Fibroblast of skin of left biceps (primary cell): ENCODE results near the gene CD58.

ENCODE experiments used
- DNase-seq, 2 experiments: peaks; one replicate each; pipeline ENCODE4 v3.0.0-alpha.2; 2013; ENCODE audit warnings: low read depth in 2 of 2

Gene CD58

DNA sequence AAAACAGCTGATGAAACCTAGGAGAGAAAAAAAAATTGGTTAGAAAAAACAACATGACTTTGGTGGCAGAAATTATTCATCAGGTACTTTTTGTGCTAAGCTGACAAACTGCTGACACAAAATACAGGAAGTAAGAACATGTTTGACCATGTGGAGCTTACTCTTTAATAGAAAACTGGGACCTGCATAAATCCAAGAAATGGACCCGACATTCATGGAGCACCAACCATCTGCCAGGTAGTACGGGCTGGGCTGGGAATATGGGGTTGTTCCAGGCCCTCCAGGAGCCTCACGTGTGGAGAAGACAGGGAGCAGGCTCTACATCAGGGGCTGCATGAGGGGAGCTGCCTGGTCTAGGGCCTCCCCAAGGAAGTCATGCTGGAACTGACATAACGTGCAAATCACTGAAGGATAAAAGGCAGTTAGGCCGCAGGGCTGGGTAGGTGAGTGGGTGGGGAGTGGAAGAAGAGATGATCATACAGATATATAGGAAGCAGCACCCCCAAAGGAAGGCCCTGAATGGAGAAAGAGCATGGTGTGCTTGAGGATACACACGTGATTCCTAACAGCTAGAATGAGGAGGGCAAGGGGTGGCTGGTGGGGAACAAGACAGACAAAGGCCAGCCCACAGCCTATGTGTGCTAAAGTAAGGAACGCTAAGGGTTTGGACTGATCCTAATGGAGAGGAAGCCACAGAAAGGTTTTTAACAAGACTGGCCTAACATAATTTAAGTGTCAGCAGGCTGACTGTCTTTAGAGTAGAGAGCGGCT is 26.1 kb downstream of the CD58 start:
- DNase-seq: no peak

GRCh38 chr1:116540088-116540487 is 30.7 kb downstream of the CD58 start:
- no peak for DNase-seq

GRCh38 chr1:116538544-116538943 is 32.3 kb downstream of the CD58 start:
- DNase-seq: no peak

DNA sequence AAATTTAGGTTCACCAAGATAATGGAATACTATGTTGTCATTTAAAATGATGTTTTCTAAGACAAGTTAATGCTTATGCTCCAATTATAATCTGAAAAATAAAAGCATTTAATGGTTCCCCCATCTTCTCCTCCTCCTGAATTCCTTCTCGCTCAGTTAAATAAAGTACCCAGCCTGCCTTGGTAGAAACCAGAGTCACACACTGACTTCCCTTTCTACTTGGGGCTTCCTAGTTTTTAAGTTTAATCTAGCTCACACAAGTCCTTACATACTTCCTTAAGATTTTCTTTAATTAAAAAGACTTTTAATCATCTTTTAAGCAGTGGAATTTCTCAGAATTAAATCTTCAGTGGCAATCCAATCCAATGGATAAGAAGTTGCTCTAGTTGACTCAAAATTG is 32.9 kb downstream of the CD58 start:
- no peak for DNase-seq

DNA sequence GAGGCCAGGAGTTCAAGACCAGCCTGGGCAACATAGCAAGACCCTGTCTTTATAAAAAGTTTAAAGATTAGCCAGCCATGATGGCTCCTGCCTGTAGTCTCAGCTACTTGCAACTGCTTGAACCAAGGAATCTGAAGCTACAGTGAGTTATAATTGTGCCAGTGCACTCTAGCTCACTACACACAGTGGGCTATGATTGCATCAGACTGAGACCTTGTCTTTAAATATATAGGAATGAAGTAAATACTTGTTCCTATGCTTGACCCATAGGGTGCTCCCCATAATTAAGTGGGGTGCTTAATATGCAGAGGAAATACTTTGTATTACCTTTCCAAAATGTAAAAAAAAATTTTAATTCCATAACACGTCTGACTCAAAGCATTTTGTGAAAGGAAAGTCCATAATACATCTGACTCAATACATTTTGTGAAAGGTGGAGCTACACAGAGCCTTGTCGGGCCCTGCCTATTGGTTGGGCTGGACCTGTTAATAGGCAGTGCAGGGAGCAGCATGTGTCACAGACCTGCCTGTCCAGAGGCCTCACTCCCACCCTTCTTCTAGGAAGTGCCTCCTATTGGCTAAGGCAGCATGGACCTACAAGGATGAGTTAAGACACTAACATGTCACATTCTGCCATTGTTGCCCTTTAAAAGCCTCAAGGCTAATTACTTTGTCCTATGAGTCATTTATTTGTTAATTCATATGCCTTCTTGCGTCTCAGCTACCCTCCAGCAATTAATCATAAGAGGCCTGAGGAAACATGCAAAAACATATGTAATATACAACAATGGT is 33.6 kb downstream of the CD58 start:
- DNase-seq: no peak

- no peak for DNase-seq
Observed at GRCh38 chr1:116534014-116534739, 36.6 kb downstream of the CD58 start.

DNA sequence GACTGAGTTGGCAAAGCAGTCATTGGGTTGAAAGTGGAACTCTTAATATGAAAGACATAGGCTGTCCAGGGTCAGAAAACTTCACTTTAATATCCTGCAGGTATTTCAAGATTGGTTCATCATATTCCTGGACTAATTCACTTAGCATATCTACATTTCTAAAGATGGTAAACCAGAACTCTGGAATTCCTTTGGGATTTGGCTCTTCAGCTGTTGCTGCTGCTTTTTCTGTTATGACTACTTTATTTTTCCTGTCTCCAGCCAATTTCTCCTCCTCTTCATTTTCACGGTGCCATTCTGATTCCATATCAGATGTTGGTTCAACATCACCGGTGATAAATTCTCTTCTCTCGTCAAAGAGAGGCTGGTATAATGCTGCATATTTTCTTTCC is 37.4 kb downstream of the CD58 start:
- DNase-seq: no peak

DNA sequence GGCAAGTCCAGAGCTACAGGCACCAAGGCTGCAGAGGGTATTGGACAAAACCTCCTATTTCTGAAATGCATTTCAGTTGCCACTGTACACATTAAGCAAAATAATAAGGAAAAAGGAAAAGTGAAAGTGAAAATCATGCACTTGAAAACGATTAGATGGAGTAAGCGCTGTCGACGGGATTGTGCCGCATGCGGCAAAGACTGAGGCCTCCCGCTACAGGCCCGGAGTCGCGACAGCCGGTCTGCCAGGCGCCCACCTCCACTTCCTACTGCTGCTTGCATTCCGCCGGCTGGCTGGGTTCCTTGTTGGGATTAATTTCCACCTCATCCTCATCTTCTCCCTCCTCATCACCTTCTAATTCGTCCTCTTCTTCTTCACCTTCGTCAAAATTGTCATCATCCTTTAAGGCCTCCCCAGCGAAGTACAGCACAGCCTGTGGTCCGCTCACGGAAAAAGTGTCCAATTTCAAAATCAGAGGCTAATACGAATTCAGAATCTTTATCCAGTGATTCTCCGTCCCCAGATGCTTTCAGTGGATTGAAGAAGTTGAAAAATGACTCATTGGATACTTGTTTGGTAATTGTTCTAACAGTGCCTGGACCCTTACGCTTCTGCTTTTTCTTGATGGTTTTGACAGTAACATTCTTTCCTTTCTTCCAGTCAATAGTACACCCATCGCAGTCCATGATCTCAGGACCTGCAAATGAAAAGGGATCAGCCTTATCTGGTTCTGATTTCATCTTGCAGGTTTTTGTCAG is 38.0 kb downstream of the CD58 start:
- no peak for DNase-seq

- DNase-seq: no peak
Observed at GRCh38 chr1:116531917-116532316, 38.9 kb downstream of the CD58 start.

- no peak for DNase-seq
Observed at GRCh38 chr1:116529681-116530080, 41.1 kb downstream of the CD58 start.

DNA sequence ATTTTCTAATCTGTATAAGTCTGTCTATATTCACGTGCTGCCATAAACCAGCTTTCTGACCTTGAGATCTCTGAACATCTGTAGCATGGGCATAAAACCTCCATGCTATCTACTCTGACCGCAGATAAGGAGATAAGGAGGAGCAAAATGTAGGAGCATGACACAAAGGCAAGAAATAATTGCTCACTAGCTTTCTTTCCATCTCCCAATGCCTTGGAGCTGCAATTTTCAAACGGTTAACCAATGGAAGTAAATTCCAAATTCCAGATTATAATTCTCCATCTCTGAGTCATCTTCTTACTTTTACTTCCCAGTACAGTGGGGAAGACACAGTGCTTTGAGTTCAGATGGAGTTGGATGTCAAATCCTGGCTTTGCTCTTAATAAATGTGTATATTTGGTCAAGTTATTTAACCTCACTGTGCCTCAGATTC is 41.6 kb downstream of the CD58 start:
- no peak for DNase-seq

DNA sequence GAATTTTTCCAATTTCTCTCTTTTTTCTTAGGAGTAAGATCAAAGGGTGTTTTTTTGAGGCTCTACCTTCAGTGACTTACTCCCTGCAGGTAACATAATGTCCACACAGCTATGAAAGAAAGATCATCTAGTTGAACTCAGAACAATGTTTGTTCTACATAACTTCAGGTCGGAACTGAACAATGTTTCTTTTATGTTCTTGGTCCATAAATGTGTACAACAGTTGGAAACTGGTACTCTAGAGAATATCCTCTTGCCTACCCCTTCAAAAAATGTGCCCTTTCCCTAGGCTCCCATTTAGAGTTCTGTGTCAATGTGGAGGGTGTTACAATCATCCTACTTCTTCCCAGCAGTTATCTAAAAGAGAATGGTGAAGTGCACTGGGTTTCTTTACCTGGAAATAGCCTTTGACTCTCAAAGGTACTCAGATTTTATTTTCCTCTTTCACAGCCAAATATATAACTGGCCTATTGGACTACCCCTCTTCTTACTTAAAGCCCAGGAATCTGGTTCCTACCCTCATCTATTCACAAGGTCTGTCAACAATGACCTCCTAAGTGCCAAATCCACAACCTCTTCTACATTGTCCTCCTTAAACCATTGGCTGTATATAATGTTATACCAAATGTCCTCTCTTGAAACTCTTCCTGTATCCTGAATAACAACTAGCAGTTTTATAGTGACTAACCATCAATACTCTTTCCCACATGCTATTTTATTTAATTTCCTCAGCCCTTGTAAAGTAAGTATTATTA is 42.3 kb downstream of the CD58 start:
- no peak for DNase-seq

GRCh38 chr1:116525440-116525839 is 45.4 kb downstream of the CD58 start:
- DNase-seq: no peak

DNA sequence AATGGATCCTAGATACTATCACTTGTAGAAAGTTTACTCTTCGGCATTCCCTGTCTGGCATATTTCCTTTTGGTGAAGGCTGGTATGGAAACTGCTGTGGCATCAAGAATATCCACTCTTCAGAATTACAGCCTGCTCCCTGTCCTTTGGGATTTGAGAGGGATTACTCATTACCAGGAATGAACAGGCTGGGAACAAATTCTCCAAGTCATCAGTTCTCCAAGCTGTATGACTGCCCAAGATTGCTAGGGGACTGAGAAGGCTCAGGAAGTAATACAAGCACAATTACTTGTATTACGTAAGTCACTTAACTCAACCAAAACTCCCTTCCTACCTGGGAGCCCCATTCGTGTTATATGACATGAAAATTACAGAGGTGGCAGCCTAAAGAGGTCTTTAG is 49.6 kb downstream of the CD58 start:
- DNase-seq: no peak

DNA sequence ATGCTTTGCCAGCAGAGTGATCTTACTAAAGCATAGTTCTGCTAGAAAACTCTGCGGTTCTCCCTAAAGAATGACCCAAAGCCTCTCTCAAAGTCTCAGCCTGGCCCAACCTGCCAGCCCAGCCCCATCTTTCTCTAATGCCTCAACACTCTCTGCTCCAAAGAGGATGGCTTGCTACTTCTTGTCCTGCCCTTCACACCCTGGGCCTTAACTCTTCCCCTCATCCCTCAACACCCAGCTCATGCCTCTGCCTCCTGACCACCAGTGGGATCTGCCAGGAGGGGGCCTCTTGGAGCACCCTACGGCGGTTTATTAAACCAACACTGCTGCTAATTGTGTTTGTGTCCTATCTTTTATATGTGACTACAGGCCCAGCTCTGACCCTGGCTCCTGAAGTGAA is 52.4 kb downstream of the CD58 start:
- no peak for DNase-seq

GRCh38 chr1:116516631-116517030 is 54.2 kb downstream of the CD58 start:
- no peak for DNase-seq

DNA sequence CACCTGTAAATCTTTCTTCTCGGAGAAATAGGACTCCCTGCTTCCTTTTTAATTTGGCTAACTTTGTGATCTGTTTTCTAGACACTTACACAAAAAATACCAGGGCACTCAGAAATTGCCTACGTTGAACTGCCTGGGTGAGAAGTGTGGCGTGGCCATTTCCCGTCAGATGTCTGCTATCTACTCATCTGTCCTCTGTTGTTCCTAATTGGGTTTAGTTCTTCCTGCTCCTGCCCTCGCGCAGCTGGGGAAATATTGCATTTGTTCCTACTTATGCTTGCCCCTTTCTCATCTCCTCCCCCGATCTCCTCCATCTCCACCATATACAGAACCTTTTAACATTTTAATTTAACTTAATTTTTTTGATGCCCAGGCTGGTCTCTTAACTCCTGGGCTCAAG is 55.1 kb downstream of the CD58 start:
- DNase-seq: no peak

DNA sequence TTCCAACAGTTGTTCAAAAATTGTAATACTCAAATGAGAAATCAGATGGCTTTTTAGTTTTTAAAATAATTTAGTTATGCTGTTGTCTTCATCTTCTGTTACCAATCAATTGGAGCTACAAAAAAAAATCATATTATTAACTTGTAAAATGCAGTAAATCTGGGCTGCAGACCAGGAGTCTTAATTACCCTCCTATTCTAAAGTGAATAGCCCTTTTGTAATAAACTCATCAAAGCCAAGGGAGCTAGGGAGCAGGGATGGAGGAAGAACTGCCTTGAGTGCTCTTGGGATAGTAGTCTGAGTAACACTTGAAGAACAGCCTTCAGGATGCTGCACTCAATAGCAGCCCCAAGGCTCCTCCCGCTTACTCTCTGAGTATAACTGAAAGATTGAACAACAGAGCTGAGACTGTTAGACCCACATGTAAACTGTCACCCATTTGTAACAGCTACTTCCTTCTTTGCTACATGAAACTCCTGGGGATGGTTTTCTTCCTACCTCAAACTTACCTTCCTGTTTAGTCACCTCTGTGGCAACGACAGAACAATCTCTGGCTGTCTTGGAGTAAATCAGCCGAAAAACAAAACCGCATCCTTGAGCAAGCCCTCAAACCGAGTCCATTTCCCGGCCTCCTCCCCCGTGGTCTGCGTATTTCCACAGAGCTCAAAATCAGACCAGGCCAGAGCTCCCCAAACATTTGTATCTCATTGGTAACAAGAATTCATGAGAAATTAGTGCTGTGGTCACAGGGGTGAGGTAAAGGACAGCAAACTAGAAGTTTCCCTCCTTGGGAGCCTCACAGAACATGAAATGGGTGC is 55.9 kb downstream of the CD58 start:
- DNase-seq: no peak

GRCh38 chr1:116513956-116514355 is 56.9 kb downstream of the CD58 start:
- DNase-seq: no peak

- no peak for DNase-seq
Observed at GRCh38 chr1:116511459-116512019, 59.3 kb downstream of the CD58 start.
